ENCODE measurements around the gene OTOA. TPM values are rescaled to one million over a fixed set of nuclear protein-coding genes. Genes with fewer than 3 reads are reported as not detected.

OTOA gene
- total and polyA plus RNA-seq, 2 of the 8 experiments (the other 6 are each of a cell fraction or from before 2014, with no cell fraction given), result 0.06 to 0.32 TPM

DNA sequence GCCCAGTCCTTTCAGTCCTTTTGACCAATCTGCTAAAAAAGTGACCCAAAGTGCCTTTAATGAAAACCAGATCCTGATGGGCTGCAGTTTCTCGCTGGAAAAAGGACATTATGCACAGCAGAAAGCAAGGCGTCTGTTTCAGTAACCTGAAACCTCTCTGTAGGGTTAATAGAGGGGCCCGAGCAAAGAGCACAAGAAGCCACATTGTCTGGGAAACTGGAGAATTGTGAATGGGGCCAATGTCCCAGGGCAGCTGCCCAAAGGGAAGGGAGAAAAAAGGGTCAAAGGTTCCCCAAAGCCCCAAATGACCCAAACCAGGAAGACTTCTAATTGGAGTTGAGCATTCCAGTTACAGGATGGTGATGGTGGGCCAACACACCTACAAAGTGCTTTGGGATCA lies 3.0 kb downstream of the OTOA start (continued):
- TF ChIP-seq SP4 (IDR thresholded peaks at IDR 0.05; ENCODE audit: low read length), result no peak
- no peak for TF ChIP-seq POLR2A (IDR thresholded peaks at IDR 0.05; ENCODE audit: control extremely low read depth in 1 of 2, low read depth in 2 of 2, low read length in 2 of 2)

All from H1 (cell line).